ENCODE results near the gene PCNX1.

DNA sequence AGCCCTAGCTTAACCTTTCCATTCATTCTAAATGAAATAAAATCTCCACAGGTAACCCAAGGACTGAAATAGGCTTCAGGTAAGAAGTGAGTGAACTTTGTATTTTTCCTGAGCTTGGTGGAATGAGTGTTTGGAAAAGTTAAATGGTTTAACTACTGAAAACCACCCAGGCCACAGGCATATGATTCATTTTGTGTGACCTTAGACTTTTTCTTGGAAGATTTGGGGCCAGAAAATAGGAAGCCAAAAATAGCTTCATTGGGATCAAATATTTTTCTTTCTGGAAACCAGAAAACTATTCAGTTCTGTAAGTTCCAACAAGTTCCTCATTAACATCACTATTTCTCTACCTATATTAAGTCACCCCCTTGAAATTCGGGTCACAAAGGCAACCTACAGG, 212.6 kb downstream of the PCNX1 start:
- TF ChIP-seq CTCF (IDR thresholded peaks at IDR 0.05 in 4 of 5, conservative IDR thresholded peaks at IDR 0.05 in 1 of 5): no peak
- TF ChIP-seq POLR2A (IDR thresholded peaks at IDR 0.05): no peak

Measured in gastrocnemius medialis (tissue), 4 donors.